Keratinocyte (primary cell): ENCODE results near the gene KPNA1.

Experiments
- CTCF ChIP-seq, 3 experiments: IDR thresholded peaks in 1 of 3; conservative IDR thresholded peaks in 1 of 3; optimal IDR thresholded peaks in 1 of 3; 2 replicates in 2 of 3; 3 replicates in 1 of 3; pipeline versions ENCODE3 to v1.5.1; 2011; ENCODE audit warnings: low read length in 3 of 3, mild to moderate bottlenecking in 3 of 3, moderate library complexity in 2 of 3, control low read depth in 1 of 3, inconsistent platforms in 1 of 3; ENCODE audit not compliant: insufficient read depth in 2 of 3; ENCODE audit errors: extremely low read depth in 1 of 3
- EZH2 ChIP-seq: IDR thresholded peaks from one replicate; pipeline ENCODE4 v1.6.1; 2012; ENCODE audit warnings: inconsistent platforms, mild to moderate bottlenecking, low read length, moderate library complexity

GRCh38 chr3:122383771-122384697 is 130.7 kb downstream of the KPNA1 start, which contains the start of gene FAM162A:
- peak; percentile 26 to 82 (median 55) for TF ChIP-seq CTCF (optimal IDR thresholded peaks at IDR 0.05 in 1 of 3, IDR thresholded peaks at IDR 0.05 in 1 of 3, conservative IDR thresholded peaks at IDR 0.05 in 1 of 3; ENCODE audit: extremely low read depth in 1 of 3, insufficient read depth in 2 of 3, low read length in 3 of 3)
- TF ChIP-seq EZH2, result no peak
